ENCODE data around the gene RPL10.

The RPL10 gene

DNA sequence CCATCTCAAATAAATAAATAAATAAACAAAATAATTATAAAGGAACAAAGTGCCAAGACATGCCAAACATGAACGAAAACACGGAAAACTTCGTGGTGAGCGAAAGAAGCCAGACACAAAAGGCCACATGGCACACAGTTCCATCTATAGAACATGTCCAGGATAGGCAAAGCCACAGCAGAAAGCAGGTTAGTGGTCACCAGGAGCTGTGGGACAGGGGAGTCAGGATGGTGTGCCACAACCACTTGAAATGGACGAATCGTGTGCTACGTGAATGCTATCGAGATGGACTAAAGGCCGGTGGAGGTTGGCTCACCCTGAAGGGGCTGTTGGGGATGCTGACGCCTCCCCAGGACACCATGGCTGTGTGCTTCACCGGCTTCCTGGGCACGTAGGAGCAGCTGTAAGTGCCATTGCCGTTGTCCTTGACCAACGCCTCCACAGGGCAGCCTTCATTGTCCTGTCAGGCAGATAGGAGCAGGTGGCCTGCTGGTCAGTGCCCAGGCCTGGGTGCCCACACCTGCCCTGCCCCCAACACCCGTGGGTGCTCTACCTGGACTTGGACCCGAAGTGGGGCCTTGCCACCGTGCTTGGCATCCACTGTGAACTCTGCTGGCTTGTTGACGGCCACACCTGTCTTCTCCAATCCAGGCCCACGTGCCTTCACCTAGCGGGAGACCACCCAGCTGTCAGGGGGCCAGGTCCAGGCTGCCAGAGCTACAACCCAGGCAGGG, 34.3 kb upstream of the RPL10 start:
- DNase-seq = no peak

DNA sequence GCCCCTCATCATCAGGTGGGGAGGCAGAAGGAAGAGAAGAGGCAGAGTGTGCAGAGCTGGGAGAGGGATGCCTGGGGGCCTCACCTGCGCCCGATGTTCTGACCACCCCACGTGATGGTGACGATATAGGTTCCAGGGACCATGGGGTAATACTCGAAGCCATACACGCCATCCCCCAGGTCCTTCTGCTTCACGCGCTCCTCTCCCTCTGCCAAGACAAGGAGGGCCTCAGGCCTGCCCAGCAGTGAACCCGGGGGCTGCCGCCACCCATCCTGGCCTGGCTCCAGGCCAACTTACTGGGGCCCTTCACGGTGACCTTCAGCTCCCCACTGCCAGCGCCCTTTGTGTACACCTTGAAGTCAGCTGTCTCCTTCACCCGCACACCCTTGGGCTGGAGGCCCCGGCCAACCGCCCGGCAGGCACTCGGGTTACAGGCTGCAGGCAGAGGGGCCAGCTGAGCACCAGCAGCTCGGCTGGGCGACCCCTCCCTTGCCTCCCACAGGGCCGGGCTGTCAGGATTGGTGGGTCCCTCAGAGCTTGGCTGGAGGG, 33.1 kb upstream of the RPL10 start:
- no peak for DNase-seq

DNA sequence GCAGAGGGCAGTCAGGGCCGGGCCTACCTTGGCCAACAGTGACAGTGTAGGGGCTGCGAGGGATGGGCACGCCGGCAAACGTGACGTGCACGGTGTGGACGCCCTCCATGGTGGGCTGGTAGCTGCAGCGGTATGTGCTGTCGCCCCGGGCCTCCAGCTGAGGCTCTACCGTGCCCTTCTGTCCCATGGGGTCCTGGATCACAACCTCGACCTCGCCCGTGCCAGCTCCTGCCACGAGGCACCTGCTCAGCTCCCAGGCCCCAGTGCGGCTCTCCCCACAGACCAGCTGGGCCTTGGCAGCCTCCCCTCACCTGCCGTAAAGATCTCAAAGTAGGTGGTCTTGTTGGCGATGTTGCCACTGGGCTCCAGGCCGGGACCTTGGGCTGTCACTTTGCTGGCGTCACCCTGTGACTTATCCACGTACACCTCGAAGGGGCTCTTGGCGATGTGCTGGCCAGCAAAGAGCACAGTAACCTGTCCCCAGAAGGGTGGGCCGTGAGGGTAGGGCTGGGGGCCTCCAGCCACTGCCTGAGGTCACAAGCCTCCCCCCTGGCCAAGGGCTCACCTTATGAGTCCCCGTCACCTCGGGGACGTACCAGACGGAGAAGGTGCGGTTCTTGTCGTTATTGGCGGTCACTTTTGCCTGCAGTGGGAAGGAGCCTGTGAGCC, 32.0 kb upstream of the RPL10 start:
- no peak for DNase-seq

DNA sequence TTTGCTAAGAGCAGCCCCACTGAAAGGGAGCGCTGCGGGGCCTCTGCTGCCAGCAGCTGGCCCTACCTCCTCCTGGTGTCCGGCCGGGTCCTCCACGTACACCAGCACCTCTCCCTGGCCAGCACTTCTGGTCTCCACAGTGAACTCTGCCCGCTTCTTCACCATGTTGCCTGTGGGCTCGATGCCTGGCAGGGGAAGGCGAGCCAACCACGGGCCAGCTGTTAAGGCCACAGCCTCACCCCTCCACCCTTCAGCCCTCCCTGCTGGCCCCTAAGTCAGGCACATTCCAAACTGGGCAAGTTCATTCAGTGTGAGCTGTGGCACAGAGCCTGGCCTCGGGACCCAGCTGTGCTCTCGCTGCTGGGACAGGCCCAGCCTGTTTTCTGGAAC, 31.5 kb upstream of the RPL10 start:
- no peak for DNase-seq

- DNase-seq = no peak
Observed at GRCh38 chrX:154367474-154368308, 30.5 kb upstream of the RPL10 start.

- DNase-seq = peak; percentile 92
Observed at GRCh38 chrX:154368630-154369448, 29.3 kb upstream of the RPL10 start.

DNA sequence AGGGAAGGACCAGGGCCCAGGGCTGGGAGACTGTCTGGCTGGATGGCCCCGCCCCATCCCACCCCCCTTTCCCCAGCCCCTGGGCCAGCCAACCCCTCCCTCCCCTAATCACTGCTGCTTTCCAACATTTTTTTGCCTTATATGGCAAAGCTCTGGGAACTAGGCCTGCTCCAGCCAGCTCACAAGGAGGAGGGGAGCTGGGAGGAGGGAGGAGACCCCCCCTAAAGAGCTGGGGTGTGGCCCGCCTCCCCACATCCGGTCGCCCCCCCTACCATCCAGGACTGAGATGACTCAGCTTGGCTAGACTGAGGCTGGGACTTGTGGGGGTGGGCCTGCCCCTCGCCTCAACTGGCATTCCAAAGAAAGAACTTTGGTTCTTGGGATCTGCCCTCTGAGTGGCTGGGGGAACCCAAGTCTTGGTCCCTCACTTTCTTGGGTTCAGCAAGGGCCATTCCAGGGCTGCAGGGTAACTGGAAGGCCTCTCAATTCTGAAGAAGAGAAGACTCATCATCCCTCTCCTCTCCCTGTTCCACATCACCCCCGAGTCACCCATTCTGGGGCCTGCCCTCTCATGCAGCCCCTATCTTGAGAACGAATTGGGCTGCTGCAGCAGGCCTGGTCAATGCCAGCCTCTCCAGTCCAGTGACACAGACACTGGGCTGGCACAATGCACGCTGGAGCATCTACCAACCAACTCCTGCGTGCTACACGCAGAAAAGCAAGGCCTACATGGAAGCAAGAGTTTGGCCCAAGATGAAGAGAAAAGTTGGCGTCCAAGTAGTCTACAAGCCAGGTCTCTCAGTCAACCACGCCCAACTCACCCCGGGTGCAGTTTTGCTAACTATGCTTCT, 28.5 kb upstream of the RPL10 start:
- DNase-seq = peak; percentile 73

GRCh38 chrX:154370300-154371016, 27.7 kb upstream of the RPL10 start:
- DNase-seq = no peak

DNA sequence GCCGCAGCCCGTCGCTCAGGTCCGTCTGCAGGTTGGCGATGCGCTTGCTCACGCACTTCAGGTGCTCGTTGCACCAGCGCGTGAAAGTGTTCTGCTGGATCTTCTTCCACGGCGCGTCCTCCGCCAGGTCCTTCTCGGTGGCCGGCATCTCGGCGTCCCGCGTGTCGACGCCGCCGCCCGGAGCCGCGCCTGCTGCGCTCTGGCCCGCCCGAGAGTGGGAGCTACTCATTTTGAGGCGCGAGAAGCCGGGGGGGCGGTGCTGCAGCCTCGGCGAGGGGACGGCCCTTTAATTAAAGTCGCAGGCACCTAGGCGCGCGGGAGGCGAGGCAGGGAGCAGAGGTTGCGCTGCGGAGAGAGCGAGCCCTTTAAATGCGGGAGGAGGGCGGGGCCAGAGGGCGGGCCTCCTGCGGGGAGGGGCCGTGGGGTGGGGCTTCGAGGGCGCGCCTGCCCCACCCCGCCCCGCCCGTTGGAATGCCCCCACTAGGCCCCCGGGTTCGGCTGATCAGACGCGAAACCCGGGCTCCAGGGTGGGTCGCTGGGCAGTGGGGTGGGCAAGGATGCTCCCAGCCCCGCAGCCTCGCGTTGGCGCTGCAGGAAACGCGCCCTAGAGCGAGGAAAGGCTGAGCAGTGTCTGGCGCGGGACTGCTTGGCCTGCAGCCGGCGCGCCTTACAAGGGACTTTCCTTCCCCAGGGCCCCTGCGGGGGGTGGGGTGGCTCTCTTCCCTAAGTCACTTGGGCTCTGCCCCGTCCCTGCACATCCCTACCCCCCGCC, 27.0 kb upstream of the RPL10 start:
- DNase-seq = peak; percentile 89

DNA sequence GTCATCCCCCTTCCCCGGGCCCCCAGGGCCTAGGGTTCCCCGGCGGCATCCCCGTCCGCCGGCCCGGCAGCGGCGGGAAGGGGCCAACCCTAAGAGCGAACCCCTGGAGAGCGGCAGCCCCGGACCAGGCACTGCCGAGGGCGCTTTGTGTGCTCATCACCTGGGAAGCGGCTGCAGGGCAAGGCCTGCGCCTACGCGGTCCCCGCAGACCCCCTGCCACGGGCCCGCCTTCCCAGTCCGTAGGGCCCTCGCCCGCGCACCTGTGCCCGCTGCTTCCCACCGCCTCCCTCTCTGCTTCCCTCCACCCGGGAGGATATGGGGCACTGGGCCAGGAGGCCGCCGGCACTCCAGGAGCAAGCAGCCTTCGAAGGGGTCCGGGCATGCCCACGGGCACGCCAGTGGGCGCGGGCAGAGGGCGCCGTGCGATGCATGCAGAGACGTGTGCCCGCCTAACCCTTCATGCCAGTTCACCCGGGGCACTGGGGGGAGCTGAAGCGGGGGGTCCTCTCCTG, 26.3 kb upstream of the RPL10 start:
- DNase-seq = no peak

DNA sequence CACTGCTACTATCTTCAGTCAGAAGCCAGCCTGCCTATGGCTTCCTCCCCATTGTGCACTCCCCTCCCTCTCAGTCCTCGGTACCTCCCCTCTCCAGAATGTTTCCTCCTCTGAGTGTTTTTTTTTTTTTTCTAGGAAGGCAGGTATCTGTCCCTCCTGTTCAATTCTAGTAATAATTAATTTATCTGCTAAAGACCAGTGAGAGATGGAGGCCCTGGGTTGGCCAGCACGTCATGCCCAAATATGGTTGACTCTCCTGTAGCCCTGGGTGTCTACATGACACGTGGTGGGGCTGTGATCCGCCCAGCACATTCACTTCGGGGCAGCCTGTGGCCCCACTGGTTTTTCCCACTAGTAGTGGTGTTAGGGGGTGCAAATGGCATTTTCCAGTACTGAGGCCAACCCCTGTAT, 25.6 kb upstream of the RPL10 start:
- no peak for DNase-seq

GRCh38 chrX:154373340-154374306, 24.6 kb upstream of the RPL10 start:
- DNase-seq = no peak

- DNase-seq = peak; percentile 39
Observed at GRCh38 chrX:154374313-154375155, 23.6 kb upstream of the RPL10 start, which contains the start of gene FLNA. FLNA (minus strand) TSS chrX:154374634; CDS start chrX:154371245, 3,389 bp downstream.

GRCh38 chrX:154375156-154375504, 23.0 kb upstream of the RPL10 start:
- DNase-seq = no peak

DNA sequence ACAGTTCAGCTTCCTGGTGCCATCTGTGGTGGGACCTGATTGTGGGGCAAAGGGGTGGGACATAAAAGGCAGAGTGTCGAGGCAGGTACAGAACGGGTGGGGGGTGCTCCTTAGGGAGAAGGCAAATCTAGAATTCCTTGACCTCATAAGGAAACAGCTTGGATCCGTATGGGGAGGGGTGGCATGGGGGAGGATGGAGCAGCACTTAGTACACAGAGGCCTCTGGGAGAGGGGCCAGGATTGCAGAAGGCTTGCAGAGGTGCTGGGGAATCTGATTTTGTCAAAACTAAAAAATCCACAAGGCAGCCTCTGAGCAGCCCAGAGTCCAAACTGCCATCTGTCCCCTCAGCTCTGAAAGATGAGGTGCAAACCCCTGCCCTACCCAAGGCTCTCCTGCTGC, 21.4 kb upstream of the RPL10 start:
- DNase-seq = no peak

DNA sequence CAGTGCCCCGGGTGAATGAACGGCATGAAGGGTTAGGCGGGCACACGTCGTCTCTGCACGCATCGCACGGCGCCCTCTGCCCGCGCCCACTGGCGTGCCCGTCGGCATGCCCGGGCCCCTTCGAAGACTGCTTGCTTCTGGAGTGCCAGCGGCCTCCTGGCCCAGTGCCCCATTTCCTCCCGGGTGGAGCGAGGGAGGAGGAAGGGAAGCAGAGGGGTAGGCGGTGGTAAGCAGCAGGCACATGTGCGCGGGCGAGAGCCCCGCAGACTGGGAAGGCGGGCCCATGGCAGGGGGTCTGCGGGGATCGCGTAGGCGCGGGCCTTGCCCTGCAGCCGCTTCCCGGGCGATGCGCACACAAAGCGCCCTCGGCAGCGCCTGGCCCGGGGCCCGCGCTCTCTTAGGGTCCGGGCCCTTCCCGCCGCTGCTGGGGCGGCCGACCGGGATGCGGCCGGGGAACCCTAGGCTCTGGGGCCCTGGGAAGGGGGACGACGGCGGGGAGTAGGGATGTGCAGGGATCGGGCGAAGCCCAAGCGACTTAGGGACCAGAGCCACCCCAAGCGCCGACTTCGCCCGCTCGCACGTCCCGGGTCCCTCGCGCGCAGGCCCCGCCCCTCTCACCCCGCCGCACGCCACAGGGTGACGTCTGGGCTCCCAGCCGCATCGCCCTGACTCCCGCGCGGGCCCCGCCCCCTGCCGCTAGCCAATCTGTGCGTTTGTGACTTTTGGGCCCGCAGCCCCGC, 19.9 kb upstream of the RPL10 start:
- DNase-seq = peak; percentile 44
